NCI-H146 treated with DMSO at 0.1 percent for 48 hours (cell line): ENCODE results near the gene PLEKHA6.

Experiments used
- DNase-seq: peaks from one replicate; lab custom pipeline; 2025; ENCODE audit not compliant: unreplicated experiment; lab: John Stamatoyannopoulos, UW

Gene PLEKHA6

DNA sequence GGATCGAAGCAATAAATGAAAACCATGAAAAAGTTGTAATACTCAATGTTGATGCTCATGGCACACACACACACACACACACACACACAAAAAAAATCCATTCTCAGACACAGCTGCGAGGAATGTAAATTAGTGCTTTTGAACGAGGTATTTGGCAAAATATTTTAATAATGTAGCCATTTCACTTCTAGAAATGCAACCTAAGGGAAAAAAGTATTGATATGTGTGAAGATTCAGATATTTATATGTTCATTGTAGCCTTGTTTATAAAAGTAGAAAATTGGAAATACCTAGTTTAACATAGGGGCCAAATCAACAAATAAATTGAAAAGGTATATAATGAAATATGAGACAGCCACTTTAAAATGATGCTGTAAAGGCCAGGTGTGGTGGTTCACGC, 3.8 kb downstream of the PLEKHA6 start:
- no peak for DNase-seq

DNA sequence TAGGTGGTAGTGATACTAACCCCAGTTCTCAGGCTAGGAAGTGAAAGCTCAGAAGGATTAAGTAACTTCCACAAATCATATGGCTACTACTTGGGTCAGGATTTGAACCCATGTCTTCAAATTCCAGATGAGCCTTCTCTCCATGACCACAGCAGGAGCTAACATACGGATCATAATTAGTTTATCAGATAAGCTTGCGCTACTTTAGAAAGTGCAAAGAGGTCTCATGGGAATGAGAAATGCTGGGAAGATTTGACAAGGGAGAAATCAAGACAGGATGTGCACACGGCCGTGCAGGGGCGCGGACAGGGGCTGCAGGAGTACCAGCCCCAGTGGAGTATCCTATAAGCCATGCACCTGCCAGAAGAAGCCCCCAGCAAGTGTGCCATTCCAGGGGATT, 5.2 kb downstream of the PLEKHA6 start:
- DNase-seq, result no peak

DNA sequence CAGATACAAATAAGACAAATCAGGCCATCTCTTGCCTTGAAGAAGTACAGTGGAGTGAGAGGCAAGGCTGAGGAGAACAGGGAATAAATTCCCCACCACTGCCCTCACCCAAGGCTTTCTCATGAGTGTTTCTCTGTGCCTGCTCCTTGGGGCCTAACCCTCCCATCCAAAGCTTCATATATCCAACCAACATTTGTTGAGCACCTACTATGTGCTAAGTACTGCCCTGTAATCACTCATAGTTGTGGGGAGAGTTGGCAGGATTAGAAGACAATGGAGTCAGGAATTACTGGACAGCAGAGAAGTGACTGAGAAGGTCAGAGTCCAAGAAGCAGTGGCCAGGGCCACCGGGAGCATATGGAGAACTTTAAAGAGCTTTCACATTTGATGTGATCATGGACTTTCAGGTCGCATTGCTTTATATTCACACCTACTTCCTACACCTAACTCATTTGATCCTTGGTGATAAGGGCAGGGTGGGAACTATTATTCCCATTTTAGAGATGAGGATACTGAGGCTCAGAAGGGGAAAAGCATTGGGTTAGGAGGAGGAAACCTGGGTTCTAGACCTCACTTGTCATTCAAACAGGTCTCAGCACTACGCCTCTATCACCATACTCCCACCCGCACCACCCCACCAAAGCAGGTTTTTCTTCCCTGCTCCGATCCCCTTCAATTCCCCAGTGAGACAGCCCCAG, 6.4 kb downstream of the PLEKHA6 start:
- DNase-seq, result no peak

DNA sequence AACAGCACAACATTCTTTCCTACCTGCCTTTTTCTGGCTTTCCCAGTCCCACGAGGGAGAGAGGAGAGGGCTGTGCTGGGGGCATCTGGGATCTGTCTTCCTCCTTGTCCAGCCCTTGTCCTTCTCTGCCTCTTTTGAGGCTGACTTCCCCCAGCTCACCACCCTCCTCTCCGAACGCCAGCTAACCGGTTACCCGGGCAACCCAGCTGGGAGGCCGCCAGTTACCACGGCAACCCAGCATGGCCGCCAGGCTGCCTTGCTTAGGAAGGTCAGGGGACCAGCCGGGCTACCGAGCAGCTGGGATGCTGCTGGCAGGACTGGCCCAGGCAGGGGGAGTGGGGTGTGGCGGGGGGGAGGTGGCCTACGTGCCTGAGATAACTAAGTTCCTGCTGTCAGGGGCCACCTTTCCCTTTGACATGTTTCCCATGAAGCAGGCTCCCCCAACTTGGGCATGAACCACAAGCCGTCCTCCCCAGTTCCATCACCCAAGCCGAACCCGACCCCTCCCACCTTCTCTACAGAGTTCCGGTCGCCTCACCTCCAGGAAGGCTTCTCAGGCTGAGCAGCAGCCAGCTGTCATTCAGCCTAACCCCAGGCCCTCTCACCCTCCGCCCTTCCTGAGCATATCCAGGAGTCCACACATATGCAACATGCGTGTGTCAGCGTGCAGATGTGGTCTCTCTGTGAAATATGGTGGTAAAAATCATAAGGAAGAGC, 8.7 kb downstream of the PLEKHA6 start:
- DNase-seq, result peak; percentile 71

DNA sequence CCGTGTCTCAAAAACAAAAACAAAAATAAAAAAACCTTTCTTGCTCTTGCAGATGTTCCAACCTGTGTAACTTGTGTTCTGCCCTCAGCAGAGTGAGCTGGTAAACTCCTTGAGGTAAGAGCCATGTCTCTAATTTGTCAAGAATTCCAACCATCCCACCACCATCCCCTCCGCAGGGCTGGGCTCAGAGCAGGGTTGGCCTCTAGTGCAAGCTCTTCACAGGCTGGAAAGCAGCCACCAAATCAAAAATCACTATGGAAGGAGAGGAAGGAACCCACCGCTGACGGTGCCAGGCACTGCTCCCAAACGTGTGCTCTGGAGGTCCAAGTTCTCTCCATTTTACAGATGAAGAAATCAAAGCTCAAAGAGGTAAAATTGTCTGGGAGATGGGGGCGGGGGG, 9.4 kb downstream of the PLEKHA6 start:
- no peak for DNase-seq

DNA sequence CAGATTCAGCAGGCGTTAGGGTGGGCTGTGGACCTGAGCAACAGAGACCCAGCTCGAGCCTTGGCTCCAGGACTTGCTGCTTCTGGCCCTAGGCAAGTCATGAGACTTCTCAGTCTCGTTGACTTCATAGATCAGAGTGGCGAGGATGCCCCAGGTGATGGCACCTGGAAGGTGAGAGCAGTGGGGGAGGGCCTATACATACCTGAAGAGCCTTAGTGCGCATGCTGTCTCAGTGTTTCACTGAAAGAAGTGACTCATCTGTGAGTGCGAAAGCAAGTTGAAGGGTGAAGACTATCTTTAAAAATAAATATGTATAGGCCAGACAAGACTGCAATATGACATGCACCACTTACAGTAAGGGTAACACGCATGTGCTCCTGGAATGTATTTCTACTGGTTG, 10.1 kb downstream of the PLEKHA6 start:
- no peak for DNase-seq

DNA sequence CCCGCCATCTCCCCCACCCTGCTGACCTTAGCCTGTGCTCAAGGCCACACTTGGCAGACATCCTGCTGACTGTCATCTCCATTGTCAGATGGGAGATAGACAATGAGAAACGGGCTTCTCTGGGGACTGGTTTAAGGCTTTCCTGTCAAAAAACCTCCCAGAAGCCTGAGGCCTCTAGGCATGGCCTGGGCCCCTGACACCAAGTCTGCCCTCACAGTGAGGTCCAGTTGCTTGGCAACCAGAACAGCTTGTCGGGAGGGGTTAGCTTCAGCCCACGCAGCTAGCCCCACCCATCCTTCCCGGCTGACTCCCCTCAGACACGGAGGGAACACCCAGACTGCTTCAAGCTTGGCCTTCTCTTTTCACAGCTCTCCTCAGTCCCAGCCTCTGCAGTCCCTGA, 11.0 kb downstream of the PLEKHA6 start:
- no peak for DNase-seq

DNA sequence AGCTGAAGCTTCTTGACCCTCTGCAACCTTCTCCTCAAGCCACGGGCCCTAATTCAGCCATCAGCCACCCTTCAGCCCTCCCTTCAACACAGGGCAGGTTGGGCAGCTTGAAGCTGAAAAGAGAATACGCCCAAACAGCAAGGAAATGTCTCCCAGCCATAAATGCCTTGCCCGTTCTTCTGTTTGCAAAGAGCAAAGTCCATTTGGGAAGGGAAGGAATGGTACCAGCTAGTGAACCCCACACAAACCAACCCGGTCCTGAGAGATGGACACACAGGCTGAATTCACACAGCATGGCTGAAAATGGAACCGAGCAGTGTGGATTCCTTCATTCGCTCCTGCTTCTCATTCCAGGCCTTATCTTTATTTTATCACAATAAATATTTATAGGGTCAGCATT, 11.5 kb downstream of the PLEKHA6 start:
- no peak for DNase-seq

DNA sequence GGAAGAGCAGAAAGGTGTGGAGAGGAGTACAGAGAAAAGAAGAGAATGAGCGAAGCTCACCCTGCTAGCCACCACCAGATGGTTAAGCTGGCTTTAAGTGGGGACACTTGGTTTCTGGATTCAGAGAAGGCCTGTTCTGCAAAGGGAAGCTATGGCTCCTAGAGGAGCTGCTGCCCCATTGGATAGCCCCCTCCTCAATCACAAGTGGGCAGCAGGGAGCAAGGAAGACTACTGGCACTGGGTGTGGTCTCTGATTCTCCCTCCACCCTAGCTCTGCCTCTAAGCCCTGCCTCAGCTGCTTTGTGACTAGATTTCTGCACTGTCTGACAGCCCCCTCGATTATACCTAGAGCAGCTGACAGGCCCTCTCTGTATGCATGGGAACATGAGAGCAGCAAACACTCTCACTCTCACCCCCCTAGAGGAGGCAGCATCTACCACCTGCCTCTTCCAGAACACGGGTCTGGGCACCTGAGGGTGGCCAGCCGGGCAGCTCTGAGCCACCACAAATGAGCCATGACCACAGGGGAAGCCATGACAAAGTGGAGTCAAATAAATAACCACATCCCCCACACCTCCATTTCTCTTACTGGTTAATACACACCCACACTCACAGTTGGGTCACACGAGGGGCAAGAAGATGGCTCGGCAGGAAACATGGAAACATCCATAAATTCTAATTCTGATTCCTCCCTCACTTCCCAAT, 13.6 kb downstream of the PLEKHA6 start:
- DNase-seq, result no peak

DNA sequence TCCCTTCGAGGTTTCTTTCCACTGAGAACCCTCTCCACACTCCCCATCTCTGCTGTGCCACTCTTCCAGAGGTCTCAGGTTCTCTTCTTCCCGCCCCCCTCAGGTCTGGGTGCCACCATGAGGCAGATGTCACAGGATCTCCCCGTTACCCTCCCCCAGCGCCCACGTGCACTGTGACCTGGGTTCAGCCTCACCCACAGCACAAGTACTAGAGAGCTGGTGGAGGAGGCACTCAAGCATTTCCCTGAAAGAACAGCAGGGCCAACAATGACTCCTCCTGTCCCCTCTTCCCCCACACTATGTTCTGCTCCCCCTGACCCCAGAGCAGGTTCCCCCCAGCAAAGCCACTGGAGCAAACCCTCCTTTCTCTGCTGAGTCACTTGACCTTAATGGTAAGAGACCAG, 14.3 kb downstream of the PLEKHA6 start:
- no peak for DNase-seq

DNA sequence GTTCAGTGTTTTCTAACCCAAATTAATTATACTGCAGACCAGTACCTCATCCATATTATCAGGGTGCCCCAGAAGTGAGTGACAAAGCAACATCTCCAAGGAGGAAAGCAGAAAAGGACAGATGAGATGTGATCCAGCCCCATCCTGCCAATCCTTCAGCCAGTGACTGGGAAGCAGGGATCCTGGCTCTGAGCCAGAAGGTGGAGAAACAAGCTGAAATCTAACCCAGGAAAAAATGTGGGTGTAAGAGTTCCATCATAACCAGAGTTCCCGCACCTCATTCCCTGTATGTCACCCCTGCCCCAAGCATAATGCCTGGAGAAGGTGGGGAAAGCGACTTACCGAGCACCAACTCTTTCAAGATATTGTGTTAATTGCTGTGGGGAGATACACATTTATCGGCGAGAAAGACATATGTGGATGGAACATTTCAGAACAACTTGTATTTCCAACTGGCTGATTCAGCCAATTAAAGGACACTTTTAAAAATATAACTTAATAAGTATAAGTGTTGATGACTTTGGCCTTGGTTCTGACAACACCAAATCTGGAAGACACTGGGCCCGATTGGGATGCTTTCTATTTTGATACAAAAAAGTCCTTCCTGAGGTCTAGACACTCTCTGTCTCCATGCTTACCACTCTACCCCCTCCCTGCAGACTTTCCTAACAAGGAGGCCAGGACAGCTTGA, 14.9 kb downstream of the PLEKHA6 start:
- DNase-seq, result no peak

DNA sequence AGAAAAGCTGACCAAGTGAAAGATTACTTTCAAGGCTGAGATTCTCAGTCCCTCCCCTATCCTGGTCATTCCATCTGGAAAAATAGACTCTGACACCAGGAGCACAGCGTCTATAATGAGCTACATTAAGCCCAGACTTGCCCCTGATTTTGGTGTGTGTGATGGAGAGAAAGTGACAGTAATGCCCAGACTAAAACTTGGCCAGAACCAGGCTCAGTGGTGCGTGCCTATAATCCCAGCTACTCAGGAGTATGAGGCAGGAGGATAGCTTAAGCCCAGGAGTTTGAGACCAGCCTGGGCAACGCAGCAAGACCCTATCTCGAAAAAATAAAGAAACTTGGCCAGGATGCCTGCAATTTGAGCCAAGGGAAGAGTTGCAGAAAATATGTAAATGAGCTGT, 15.9 kb downstream of the PLEKHA6 start:
- no peak for DNase-seq

DNA sequence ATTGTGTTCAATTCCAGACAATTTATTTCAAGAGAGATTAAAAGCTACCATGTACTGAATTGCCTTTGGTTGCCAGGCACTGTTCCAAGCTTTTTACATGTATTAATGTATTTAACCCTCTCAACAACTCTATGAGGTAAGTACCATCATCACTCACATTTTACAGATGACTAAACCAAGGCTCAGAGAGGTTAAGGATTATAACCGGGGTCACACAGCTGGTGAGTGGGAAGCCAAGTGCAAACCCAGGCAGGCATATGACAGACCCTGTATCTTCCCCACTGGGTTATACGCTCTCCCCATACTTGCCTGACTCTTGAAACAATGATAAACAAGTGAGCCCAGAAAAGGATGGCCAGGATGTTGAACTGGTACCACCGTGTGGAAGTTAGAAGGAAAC, 16.5 kb downstream of the PLEKHA6 start:
- no peak for DNase-seq

DNA sequence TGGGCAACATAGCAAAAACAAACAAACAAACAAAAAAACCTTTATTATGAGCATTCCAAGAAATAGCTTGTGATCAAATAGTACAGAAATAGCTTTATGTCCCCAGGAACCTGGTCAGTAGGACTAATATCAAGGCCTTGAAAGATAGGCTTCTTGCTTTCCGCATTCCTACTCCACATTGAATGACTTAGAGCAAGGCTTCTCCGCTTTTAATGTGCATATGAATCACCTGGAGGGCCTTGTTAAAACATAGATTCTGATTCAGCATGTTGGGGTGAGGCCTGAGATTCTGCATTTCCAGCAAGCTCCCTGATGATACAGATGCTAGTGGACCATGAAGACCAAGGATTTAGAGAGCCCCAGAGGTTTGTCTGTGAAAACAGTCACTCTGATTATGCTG, 17.4 kb downstream of the PLEKHA6 start:
- DNase-seq, result no peak

DNA sequence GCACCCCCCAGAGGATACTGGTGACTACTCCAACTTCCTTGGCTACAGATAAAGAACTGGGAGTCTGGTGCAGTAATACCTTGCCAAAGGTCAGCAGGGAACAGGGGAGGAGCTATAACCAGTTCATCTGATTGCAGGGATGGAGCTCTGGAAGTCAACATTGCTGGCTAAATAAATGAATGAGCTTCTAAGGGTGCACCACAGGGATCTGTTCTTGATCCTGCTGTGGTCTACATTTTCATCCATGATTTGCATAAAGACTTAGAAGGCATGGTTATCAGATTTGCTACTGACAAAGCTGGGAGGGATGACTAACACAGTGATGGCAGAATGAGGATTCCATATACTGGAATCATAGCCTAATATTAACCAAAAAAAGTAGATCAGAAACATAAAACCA, 18.3 kb downstream of the PLEKHA6 start:
- DNase-seq, result peak; percentile 94

DNA sequence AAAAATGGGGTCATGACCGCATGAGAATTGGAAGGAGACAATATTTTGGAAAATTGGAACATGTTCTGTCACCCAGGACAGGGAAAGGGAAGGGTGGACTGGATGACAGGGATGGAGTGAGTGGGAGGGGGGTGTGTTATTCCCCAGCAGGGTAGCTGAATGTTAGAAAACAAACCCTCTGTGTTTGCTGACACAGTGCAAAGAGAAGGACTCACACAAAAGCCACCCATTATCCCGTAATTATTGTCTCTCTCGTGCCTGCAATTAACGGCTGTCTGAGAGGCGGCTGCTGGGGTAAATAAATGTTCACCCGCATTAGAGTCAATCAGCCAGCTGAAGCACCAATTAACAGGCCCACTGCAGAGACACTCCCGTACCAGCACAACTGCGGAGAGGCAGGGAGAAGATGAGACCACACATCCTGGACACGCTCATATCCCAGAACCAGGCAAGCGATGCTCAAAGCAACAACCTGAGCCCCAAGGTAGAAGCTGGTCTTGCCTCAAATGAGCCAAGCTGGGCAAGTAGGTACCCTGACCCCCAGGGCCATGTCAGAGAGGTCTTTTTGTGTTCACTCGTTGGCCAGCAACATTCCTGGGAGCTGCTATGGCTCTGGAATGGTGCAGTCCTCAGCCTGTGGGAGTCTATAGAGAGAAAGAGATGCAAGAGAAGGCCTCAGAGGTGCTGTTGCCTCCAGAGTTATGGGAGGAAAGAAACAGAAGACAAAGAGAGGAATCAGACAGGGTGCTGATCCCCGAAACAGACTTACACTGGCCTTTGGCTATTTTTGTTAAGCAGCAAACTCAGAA, 19.4 kb downstream of the PLEKHA6 start:
- peak; percentile 99 for DNase-seq

DNA sequence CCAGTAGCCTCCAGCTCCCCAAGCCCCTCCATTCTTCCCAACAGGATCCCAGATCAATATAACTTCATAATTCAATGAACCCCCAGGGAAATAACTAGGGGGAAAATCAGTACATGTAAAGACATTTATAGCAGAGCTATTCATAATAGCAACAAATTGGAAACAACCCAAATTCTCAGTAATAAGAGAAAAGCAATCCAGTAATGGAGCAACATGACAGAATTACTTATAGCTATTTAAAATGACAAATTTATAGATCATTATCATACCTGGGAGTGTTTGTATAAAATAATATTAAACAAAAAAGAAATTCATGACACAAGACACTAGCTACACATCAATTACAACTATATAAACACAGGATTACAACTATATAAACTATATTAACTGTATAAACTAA, 20.2 kb downstream of the PLEKHA6 start:
- no peak for DNase-seq

DNA sequence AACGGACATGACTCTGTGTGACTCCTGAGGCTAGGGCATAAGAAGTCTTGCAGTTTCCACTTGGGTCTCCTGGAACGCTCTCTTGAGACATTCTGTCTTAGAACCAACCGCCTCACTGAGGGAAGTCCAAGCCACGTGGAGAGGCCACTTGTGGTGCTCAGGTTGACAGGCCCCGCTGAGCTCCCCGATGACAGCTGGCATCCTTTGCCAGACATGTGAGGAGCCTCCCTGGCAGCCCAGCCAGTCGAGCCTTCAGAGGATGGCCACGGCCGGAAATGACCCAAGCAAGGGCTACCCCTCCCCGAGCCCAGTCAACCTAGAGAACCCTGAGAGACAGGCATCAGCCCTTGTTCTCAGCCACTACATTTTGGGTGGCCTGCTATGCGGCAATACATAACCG, 20.7 kb downstream of the PLEKHA6 start:
- DNase-seq, result no peak

DNA sequence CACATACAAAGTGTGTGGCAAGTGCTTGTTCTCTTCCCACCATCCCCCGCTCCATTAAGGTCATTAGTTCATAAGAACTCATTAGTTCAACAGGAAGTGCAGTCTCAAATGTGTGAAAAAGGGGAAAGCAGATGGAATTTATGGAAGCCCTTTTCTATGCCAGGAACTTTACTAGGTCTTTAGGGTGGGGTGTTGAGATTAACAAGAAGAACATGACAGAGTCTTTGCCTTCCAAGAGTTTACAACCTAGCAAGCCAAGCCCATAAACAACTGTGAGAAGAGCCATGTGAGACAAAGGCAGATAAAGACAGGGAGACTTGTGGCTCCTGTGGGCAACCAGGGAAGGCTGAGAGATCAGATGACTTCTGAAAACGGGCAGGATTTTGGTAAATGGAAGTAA, 21.4 kb downstream of the PLEKHA6 start:
- no peak for DNase-seq

DNA sequence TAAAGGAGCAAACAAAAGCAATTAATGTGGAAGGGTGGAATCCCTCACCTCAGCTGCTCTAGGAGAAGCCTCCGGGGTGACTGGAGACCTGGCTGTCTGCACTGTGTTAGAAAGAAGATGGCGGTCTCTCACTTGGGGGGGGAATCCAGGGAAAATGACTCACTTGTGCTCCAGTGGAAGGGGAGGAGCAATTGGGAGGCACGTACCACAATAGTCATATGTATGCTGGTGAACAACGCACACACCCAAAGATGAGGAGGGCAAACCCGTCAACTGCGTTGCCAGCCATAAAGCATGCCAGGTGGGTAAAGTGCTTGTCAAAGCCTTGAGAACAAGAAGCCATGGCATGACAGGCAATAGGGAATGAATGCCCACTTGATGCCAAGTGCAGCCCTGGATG, 22.1 kb downstream of the PLEKHA6 start:
- no peak for DNase-seq

DNA sequence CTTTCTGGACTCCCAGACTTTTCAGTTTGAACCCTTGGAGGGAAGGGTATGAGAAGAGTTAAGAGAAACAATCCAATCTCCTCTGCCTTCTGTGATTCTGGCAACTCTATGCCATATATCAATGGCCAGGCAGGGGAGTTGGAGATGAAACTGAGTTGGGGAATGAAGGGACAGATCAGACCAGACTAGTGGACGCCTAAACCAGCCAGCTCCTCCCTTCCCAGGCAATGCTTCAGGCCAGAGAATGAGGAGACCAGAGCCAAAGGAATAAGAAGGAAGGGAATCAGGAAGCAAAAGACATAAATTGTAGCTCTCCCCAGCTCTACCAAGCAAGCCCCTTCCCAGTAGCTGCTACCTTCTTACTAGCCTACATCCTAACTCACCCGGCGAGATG, 22.7 kb downstream of the PLEKHA6 start:
- DNase-seq, result no peak
